Loucy (cell line): ENCODE measurements around the gene MARCO.

Experiments used
- CTCF ChIP-seq: fragments of 200-600 bp; sonication (generic); conservative IDR thresholded peaks from 2 replicates; pipeline ENCODE4 v1.5.1; 2014; ENCODE audit warnings: mild to moderate bottlenecking, antibody characterized with exemption, low read length
- EZH2phosphoT487 ChIP-seq: fragments of 200-600 bp; IDR thresholded peaks from 2 replicates; pipeline ENCODE4 v1.6.1; 2018; ENCODE audit warnings: antibody characterized with exemption, mild to moderate bottlenecking, moderate library complexity, borderline replicate concordance

DNA sequence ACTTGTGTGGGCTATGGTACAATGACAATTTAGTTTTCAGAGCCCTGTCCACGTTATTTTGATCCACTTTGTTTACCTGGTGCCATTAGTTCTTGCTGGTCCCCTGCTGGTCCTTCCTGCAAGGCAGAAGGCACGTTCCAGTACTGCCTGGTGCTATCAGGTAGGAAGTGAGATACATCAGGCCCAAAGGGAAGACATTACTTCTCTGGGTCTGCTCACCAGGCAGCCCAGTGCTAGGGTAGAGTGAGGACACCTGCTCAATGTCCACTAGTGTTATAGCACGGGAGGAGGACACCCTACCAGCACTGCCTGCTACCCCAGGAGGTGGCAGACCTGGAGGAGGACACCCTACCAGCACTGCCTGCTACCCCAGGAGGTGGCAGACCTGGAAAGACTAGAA lies 23.7 kb downstream of the MARCO start:
- no peak for TF ChIP-seq EZH2phosphoT487
- TF ChIP-seq CTCF = no peak
